ENCODE measurements around the gene PIEZO1.

DNA sequence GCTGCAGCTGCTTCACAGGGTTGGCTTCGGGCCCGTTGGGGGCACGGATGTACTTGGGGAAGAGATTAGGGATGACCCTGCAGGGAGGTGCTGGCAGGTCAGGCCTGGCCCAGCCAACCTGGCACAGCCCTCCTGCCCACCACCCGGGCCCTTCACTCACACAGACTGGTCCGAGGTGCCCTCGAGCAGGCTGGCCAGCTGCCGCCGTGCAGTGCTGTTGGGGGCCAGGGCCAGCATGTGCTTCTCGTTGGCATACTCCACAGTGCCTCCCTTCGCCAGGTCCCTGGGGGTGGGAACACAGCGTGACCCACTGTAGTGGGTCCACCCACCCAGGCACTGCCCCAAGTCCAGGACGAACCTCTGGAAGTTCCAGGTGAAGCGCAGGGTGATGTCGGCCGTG lies 68.8 kb downstream of the PIEZO1 start:
- TF ChIP-seq, protein P1, sequence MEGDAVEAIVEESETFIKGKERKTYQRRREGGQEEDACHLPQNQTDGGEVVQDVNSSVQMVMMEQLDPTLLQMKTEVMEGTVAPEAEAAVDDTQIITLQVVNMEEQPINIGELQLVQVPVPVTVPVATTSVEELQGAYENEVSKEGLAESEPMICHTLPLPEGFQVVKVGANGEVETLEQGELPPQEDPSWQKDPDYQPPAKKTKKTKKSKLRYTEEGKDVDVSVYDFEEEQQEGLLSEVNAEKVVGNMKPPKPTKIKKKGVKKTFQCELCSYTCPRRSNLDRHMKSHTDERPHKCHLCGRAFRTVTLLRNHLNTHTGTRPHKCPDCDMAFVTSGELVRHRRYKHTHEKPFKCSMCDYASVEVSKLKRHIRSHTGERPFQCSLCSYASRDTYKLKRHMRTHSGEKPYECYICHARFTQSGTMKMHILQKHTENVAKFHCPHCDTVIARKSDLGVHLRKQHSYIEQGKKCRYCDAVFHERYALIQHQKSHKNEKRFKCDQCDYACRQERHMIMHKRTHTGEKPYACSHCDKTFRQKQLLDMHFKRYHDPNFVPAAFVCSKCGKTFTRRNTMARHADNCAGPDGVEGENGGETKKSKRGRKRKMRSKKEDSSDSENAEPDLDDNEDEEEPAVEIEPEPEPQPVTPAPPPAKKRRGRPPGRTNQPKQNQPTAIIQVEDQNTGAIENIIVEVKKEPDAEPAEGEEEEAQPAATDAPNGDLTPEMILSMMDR (IDR thresholded peaks at IDR 0.05) = no peak
- TF ChIP-seq POLR2A (IDR thresholded peaks at IDR 0.05) = no peak

Data from heart left ventricle (tissue), 13 donors.